ENCODE data around the gene ARHGAP20. TPM values are rescaled to one million over a fixed set of nuclear protein-coding genes. Genes with fewer than 3 reads are reported as not detected.
"Not testable (repeated sequence)": the region's sequence is repeated elsewhere in the genome, so short reads cannot be mapped to it uniquely, and the experiment has no call there.

Gene ARHGAP20
- total RNA-seq, 1 experiment from 2014 or later, result 2.2 TPM

GRCh38 chr11:110704210-110704864 is 7.9 kb downstream of the ARHGAP20 start:
- H3K4me1 ChIP-seq (replicated peaks), result no peaks in the 10 kb centered on the region
- H3K27ac ChIP-seq, result no peak overlapping the region
- H3K36me3 ChIP-seq, result no peaks in the 10 kb centered on the region
- H3K27me3 ChIP-seq (replicated peaks), result no peaks in the 10 kb centered on the region
- no peak overlapping the region for H3K4me3 ChIP-seq
- no peak for DNase-seq (ENCODE audit: low read depth in 1 of 2, low spot score in 2 of 2)
- H3K9me3 ChIP-seq (replicated peaks), result no peaks in the 10 kb centered on the region

GRCh38 chr11:110691926-110692325 is 20.3 kb downstream of the ARHGAP20 start:
- Histone ChIP-seq H3K27ac (no peak overlapping the region), H3K9me3 (replicated peaks) (no peaks in the 10 kb centered on the region), H3K27me3 (replicated peaks) (no peaks in the 10 kb centered on the region), H3K4me3 (no peak overlapping the region), H3K4me1 (replicated peaks) (no peaks in the 10 kb centered on the region), H3K36me3 (no peaks in the 10 kb centered on the region)
- DNase-seq (ENCODE audit: low read depth in 1 of 2, low spot score in 2 of 2), result no peak

- Histone ChIP-seq H3K36me3 (no peaks in the 10 kb centered on the region), H3K27ac (no peak overlapping the region), H3K4me3 (no peak overlapping the region), H3K9me3 (replicated peaks) (no peaks in the 10 kb centered on the region), H3K4me1 (replicated peaks) (no peaks in the 10 kb centered on the region), H3K27me3 (replicated peaks) (no peaks in the 10 kb centered on the region)
- no peak for DNase-seq (ENCODE audit: low read depth in 1 of 2, low spot score in 2 of 2)
Observed at GRCh38 chr11:110689306-110689705, 22.9 kb downstream of the ARHGAP20 start.

GRCh38 chr11:110679323-110679975 is 32.8 kb downstream of the ARHGAP20 start:
- Histone ChIP-seq H3K27ac (no peak overlapping the region), H3K4me3 (no peak overlapping the region), H3K9me3 (replicated peaks) (no peaks in the 10 kb centered on the region), H3K4me1 (replicated peaks) (no peaks in the 10 kb centered on the region), H3K36me3 (no peaks in the 10 kb centered on the region), H3K27me3 (replicated peaks) (no peaks in the 10 kb centered on the region)
- DNase-seq (ENCODE audit: low read depth in 1 of 2, low spot score in 2 of 2), result no peak

- DNase-seq (ENCODE audit: low read depth in 1 of 2, low spot score in 2 of 2), result no peak
- Histone ChIP-seq H3K27ac (no peak overlapping the region), H3K27me3 (replicated peaks) (no peaks in the 10 kb centered on the region), H3K4me3 (no peak overlapping the region), H3K4me1 (replicated peaks) (no peaks in the 10 kb centered on the region), H3K9me3 (replicated peaks) (no peaks in the 10 kb centered on the region), H3K36me3 (no peaks in the 10 kb centered on the region)
Observed at GRCh38 chr11:110675548-110675947, 36.7 kb downstream of the ARHGAP20 start.

- H3K27me3 ChIP-seq (replicated peaks), result no peaks in the 10 kb centered on the region
- H3K9me3 ChIP-seq (replicated peaks), result no peaks in the 10 kb centered on the region
- no peak for DNase-seq (ENCODE audit: low read depth in 1 of 2, low spot score in 2 of 2)
- H3K27ac ChIP-seq, result no peak overlapping the region
- H3K36me3 ChIP-seq, result no peaks in the 10 kb centered on the region
- H3K4me1 ChIP-seq (replicated peaks), result no peaks in the 10 kb centered on the region
- H3K4me3 ChIP-seq, result no peak overlapping the region
Observed at GRCh38 chr11:110665689-110666465, 46.4 kb downstream of the ARHGAP20 start.

GRCh38 chr11:110655967-110656366 is 56.3 kb downstream of the ARHGAP20 start:
- H3K4me3 ChIP-seq, result no peak overlapping the region
- no peaks in the 10 kb centered on the region for H3K36me3 ChIP-seq
- no peaks in the 10 kb centered on the region for H3K4me1 ChIP-seq (replicated peaks)
- no peak overlapping the region for H3K27ac ChIP-seq
- no peaks in the 10 kb centered on the region for H3K9me3 ChIP-seq (replicated peaks)
- no peaks in the 10 kb centered on the region for H3K27me3 ChIP-seq (replicated peaks)
- no peak for DNase-seq (ENCODE audit: low read depth in 1 of 2, low spot score in 2 of 2)

- no peaks in the 10 kb centered on the region for H3K9me3 ChIP-seq (replicated peaks)
- DNase-seq (ENCODE audit: low read depth in 1 of 2, low spot score in 2 of 2), result no peak
- H3K27me3 ChIP-seq (replicated peaks), result no peaks in the 10 kb centered on the region
- H3K36me3 ChIP-seq, result no peaks in the 10 kb centered on the region
- H3K27ac ChIP-seq, result no peak overlapping the region
- no peak overlapping the region for H3K4me3 ChIP-seq
- no peaks in the 10 kb centered on the region for H3K4me1 ChIP-seq (replicated peaks)
Observed at GRCh38 chr11:110654456-110654855, 57.8 kb downstream of the ARHGAP20 start.

- H3K4me3 ChIP-seq, result no peak overlapping the region
- DNase-seq (ENCODE audit: low read depth in 1 of 2, low spot score in 2 of 2), result no peak
- no peaks in the 10 kb centered on the region for H3K4me1 ChIP-seq (replicated peaks)
- H3K9me3 ChIP-seq (replicated peaks), result no peaks in the 10 kb centered on the region
- no peaks in the 10 kb centered on the region for H3K36me3 ChIP-seq
- H3K27ac ChIP-seq, result no peak overlapping the region
- H3K27me3 ChIP-seq (replicated peaks), result no peaks in the 10 kb centered on the region
Observed at GRCh38 chr11:110645253-110645652, 67.0 kb downstream of the ARHGAP20 start.

- no peak for DNase-seq (ENCODE audit: low read depth in 1 of 2, low spot score in 2 of 2)
- H3K36me3 ChIP-seq, result no peaks in the 10 kb centered on the region
- H3K4me1 ChIP-seq (replicated peaks), result no peaks in the 10 kb centered on the region
- H3K4me3 ChIP-seq, result no peak overlapping the region
- H3K9me3 ChIP-seq (replicated peaks), result no peaks in the 10 kb centered on the region
- H3K27me3 ChIP-seq (replicated peaks), result no peaks in the 10 kb centered on the region
- H3K27ac ChIP-seq, result no peak overlapping the region
Observed at GRCh38 chr11:110634370-110634769, 77.9 kb downstream of the ARHGAP20 start.

- Histone ChIP-seq H3K27me3 (replicated peaks) (no peaks in the 10 kb centered on the region), H3K27ac (no peak overlapping the region), H3K36me3 (no peaks in the 10 kb centered on the region), H3K4me3 (no peak overlapping the region), H3K4me1 (replicated peaks) (no peaks in the 10 kb centered on the region), H3K9me3 (replicated peaks) (no peaks in the 10 kb centered on the region)
- DNase-seq (ENCODE audit: low read depth in 1 of 2, low spot score in 2 of 2), result no peak
Observed at GRCh38 chr11:110631551-110631950, 80.7 kb downstream of the ARHGAP20 start.

GRCh38 chr11:110629594-110629993 is 82.6 kb downstream of the ARHGAP20 start:
- Histone ChIP-seq H3K4me1 (replicated peaks) (no peaks in the 10 kb centered on the region), H3K9me3 (replicated peaks) (no peaks in the 10 kb centered on the region), H3K4me3 (no peak overlapping the region), H3K27me3 (replicated peaks) (no peaks in the 10 kb centered on the region), H3K27ac (no peak overlapping the region), H3K36me3 (no peaks in the 10 kb centered on the region)
- no peak for DNase-seq (ENCODE audit: low read depth in 1 of 2, low spot score in 2 of 2)

GRCh38 chr11:110621826-110622225 is 90.4 kb downstream of the ARHGAP20 start:
- Histone ChIP-seq H3K4me1 (replicated peaks) (no peaks in the 10 kb centered on the region), H3K36me3 (no peaks in the 10 kb centered on the region), H3K27me3 (replicated peaks) (no peaks in the 10 kb centered on the region), H3K4me3 (no peak overlapping the region), H3K9me3 (replicated peaks) (no peaks in the 10 kb centered on the region), H3K27ac (no peak overlapping the region)
- DNase-seq (ENCODE audit: low read depth in 1 of 2, low spot score in 2 of 2), result no peak

GRCh38 chr11:110619366-110619765 is 92.9 kb downstream of the ARHGAP20 start:
- H3K27me3 ChIP-seq (replicated peaks); H3K27ac ChIP-seq; DNase-seq (ENCODE audit: low read depth in 1 of 2, low spot score in 2 of 2); H3K36me3 ChIP-seq; H3K9me3 ChIP-seq (replicated peaks); H3K4me1 ChIP-seq (replicated peaks); H3K4me3 ChIP-seq: not testable (repeated sequence)
